Gastrocnemius medialis (tissue), 4 donors: ENCODE results near the gene CIPC. TPM values are rescaled to one million over a fixed set of nuclear protein-coding genes. Genes with fewer than 3 reads are reported as not detected.

Experiments used
- ATAC-seq, 2 donors: fragments of 150-250 bp; one replicate each; pipeline ENCODE4 v1.9.1; 2016
- DNase-seq, 2 donors: peaks; one replicate each; pipeline ENCODE4 v3.0.0-alpha.2; 2019
- H3K27ac ChIP-seq, 4 donors: fragments of 200-600 bp; sonication (generic); 1 replicate in 1 of 4; 2 replicates in 3 of 4; pipeline ENCODE4 v1.5.1; 2016 to 2018; ENCODE audit warnings: mild to moderate bottlenecking in 2 of 4, moderate library complexity in 1 of 4
- H3K27me3 ChIP-seq, 3 donors: fragments of 200-600 bp; sonication (generic) in 2 of 3; 1 replicate in 1 of 3; 2 replicates in 2 of 3; pipeline versions ENCODE4 v1.5.1 to v1.6.0; 2016 to 2019; ENCODE audit warnings: mild to moderate bottlenecking in 1 of 3, moderate library complexity in 1 of 3
- H3K36me3 ChIP-seq, 2 donors: fragments of 200-600 bp; sonication (generic) in 1 of 2; one replicate each; pipeline ENCODE4 v1.5.1; 2017 to 2018
- H3K4me1 ChIP-seq, 2 donors: fragments of 200-600 bp; sonication (generic) in 1 of 2; one replicate each; pipeline ENCODE4 v1.5.1; 2016 to 2017; ENCODE audit warnings: mild to moderate bottlenecking in 2 of 2
- H3K4me3 ChIP-seq, 4 donors: fragments of 200-600 bp; sonication (generic) in 3 of 4; 1 replicate in 1 of 4; 2 replicates in 3 of 4; pipeline ENCODE4 v1.5.1; 2016 to 2019; ENCODE audit warnings: mild to moderate bottlenecking in 2 of 4
- H3K9me3 ChIP-seq, 3 donors: fragments of 200-600 bp; sonication (generic) in 2 of 3; 1 replicate in 1 of 3; 2 replicates in 2 of 3; pipeline ENCODE4 v1.5.1; 2016 to 2019
- CTCF ChIP-seq, 5 experiments: fragments of 450-650 bp in 3 of 5; fragments of 200-600 bp in 2 of 5; sonication (generic) in 2 of 5; IDR thresholded peaks in 4 of 5; conservative IDR thresholded peaks in 1 of 5; 1 replicate in 4 of 5; 2 replicates in 1 of 5; pipeline ENCODE4 v1.5.1; 2016 to 2019; ENCODE audit warnings: antibody characterized with exemption in 5 of 5, mild to moderate bottlenecking in 3 of 5, moderate library complexity in 3 of 5
- POLR2A ChIP-seq, 2 donors: fragments of 450-650 bp; IDR thresholded peaks; one replicate each; pipeline ENCODE4 v1.6.1; 2017; ENCODE audit warnings: antibody characterized with exemption in 2 of 2, mild to moderate bottlenecking in 2 of 2, moderate library complexity in 2 of 2
- in situ Hi-C, 4 donors: fragments of 200-750 bp; cut with MboI; loops; one replicate each; pipeline versions ENCODE4 v1.15.0 to v1.8.0; 2017; ENCODE audit warnings: low sequenced_read_pairs in 4 of 4
- intact Hi-C: fragments of 100-400 bp; cut with DNase I; formaldehyde crosslinking; loops from one replicate; pipeline ENCODE4 v1.15.1; 2023; ENCODE audit warnings: low total_unique reads
- total RNA-seq, 4 donors: library from RNA; depleted of rRNA; stranded (reverse); fragments of >200 nt; gene quantifications; one replicate each; pipeline versions ENCODE4 v1.1.0 to v1.2.3, GENCODE V29; 2016

The CIPC gene
- total RNA-seq, 4 donors from 2014 or later, result 114 to 178 (median 120) TPM

GRCh38 chr14:77064521-77065178, 33.4 kb upstream of the CIPC start:
- no peaks in the 10 kb centered on the region for H3K27me3 ChIP-seq
- no peaks in the 10 kb centered on the region for H3K9me3 ChIP-seq
- no peak for DNase-seq
- intact Hi-C loops (no loop called here), in situ Hi-C loops (loop anchor here in 3 of 4 donors (5.0 to 10.0 kb wide), 3 partner anchors 50 to 152 kb away; no protein-coding TSS in a partner anchor)
- TF ChIP-seq CTCF (IDR thresholded peaks at IDR 0.05 in 4 of 5, conservative IDR thresholded peaks at IDR 0.05 in 1 of 5) (no peak), POLR2A (IDR thresholded peaks at IDR 0.05) (no peak)
- H3K4me3 ChIP-seq, result no peak overlapping the region
- H3K4me1 ChIP-seq, result peaks cover 12 to 17% of the 10 kb centered on the region in 2 donors
- H3K27ac ChIP-seq, result no peak overlapping the region
- ATAC-seq, result no peak
- no peaks in the 10 kb centered on the region for H3K36me3 ChIP-seq

GRCh38 chr14:77065851-77066577, 32.0 kb upstream of the CIPC start:
- no peak overlapping the region for H3K4me3 ChIP-seq
- no peaks in the 10 kb centered on the region for H3K36me3 ChIP-seq
- no peak for TF ChIP-seq POLR2A (IDR thresholded peaks at IDR 0.05)
- TF ChIP-seq CTCF (IDR thresholded peaks at IDR 0.05 in 4 of 5, conservative IDR thresholded peaks at IDR 0.05 in 1 of 5), result no peak
- intact Hi-C loops, result no loop called here
- in situ Hi-C loops, result loop anchor here in 3 of 4 donors (5.0 to 10.0 kb wide), 3 partner anchors 51 to 154 kb away; no protein-coding TSS in a partner anchor
- ATAC-seq (no peak), DNase-seq (no peak)
- no peak overlapping the region for H3K27ac ChIP-seq
- no peaks in the 10 kb centered on the region for H3K27me3 ChIP-seq
- H3K4me1 ChIP-seq, result peaks cover 26 to 29% of the 10 kb centered on the region in 2 donors
- no peaks in the 10 kb centered on the region for H3K9me3 ChIP-seq

- H3K27me3 ChIP-seq, result no peaks in the 10 kb centered on the region
- no peaks in the 10 kb centered on the region for H3K9me3 ChIP-seq
- no peak overlapping the region for H3K27ac ChIP-seq
- H3K36me3 ChIP-seq, result no peaks in the 10 kb centered on the region
- no peak overlapping the region for H3K4me3 ChIP-seq
- in situ Hi-C loops (loop anchor here in 3 of 4 donors (5.0 to 10.0 kb wide), 3 partner anchors 52 to 154 kb away; no protein-coding TSS in a partner anchor), intact Hi-C loops (no loop called here)
- DNase-seq (no peak), ATAC-seq (no peak)
- TF ChIP-seq CTCF (IDR thresholded peaks at IDR 0.05 in 4 of 5, conservative IDR thresholded peaks at IDR 0.05 in 1 of 5) (no peak), POLR2A (IDR thresholded peaks at IDR 0.05) (no peak)
- peaks cover 26 to 35% of the 10 kb centered on the region in 2 donors for H3K4me1 ChIP-seq
Observed at GRCh38 chr14:77066578-77067172, 31.4 kb upstream of the CIPC start.

- Histone ChIP-seq H3K27ac (peak overlapping the region; percentile 30 to 81 (median 47)), H3K4me1 (peaks cover 26 to 35% of the 10 kb centered on the region in 2 donors), H3K27me3 (no peaks in the 10 kb centered on the region), H3K4me3 (no peak overlapping the region), H3K9me3 (no peaks in the 10 kb centered on the region), H3K36me3 (no peaks in the 10 kb centered on the region)
- intact Hi-C loops, result loop anchor here (2.0 kb wide), 2 partner anchors 41 to 67 kb away; no protein-coding TSS in a partner anchor
- ATAC-seq, result peak; percentile 70 to 82
- TF ChIP-seq POLR2A (IDR thresholded peaks at IDR 0.05) (no peak), CTCF (IDR thresholded peaks at IDR 0.05 in 4 of 5, conservative IDR thresholded peaks at IDR 0.05 in 1 of 5) (peak; percentile 86 to 94 (median 92))
- in situ Hi-C loops, result loop anchor here in 3 of 4 donors (5.0 to 10.0 kb wide), 3 partner anchors 53 to 156 kb away; no protein-coding TSS in a partner anchor
- DNase-seq, result peak; percentile 57 to 70
Observed at GRCh38 chr14:77067632-77068516, 30.2 kb upstream of the CIPC start.
